Upper lobe of left lung (tissue), 4 donors: ENCODE data around the gene SFTA2.
"Not testable (repeated sequence)": the region's sequence is repeated elsewhere in the genome, so short reads cannot be mapped to it uniquely, and the experiment has no call there.

ENCODE experiments used
- CTCF ChIP-seq, 6 experiments: fragments of 450-650 bp in 4 of 6; fragments of 200-600 bp in 2 of 6; sonication (generic) in 2 of 6; IDR thresholded peaks; one replicate each; pipeline ENCODE4 v1.5.1; 2016 to 2019; ENCODE audit warnings: antibody characterized with exemption in 6 of 6
- EP300 ChIP-seq, 4 donors: sonication (generic); formaldehyde crosslinking; IDR thresholded peaks; one replicate each; pipeline ENCODE4 v1.5.1; 2017; ENCODE audit warnings: antibody characterized with exemption in 4 of 4, control low read depth in 2 of 4
- POLR2AphosphoS5 ChIP-seq, 2 donors: sonication (generic); formaldehyde crosslinking; IDR thresholded peaks; one replicate each; pipeline ENCODE4 v1.5.1; 2017; ENCODE audit warnings: antibody characterized with exemption in 2 of 2

- not testable (repeated sequence) for TF ChIP-seq EP300, CTCF, POLR2AphosphoS5 (IDR thresholded peaks at IDR 0.05)
Observed at GRCh38 chr6:30927080-30927479, 4.9 kb downstream of the SFTA2 start.
